Skeletal muscle satellite cell (primary cell): ENCODE results near the gene ESR2.
"Not testable (repeated sequence)": the region's sequence is repeated elsewhere in the genome, so short reads cannot be mapped to it uniquely, and the experiment has no call there.

Source experiments
- H3K27me3 ChIP-seq: 2 replicates; pipeline ENCODE4 v1.7.0; 2013; ENCODE audit warnings: low read length; ENCODE audit not compliant: control insufficient read depth, insufficient read depth
- H3K36me3 ChIP-seq: 2 replicates; pipeline ENCODE4 v1.7.0; 2013; ENCODE audit warnings: mild to moderate bottlenecking, control low read depth, low read length; ENCODE audit not compliant: insufficient read depth
- H3K4me1 ChIP-seq: 2 replicates; pipeline ENCODE4 v1.7.0; 2013; ENCODE audit warnings: low read length; ENCODE audit not compliant: control insufficient read depth, insufficient read depth
- H3K4me2 ChIP-seq: 2 replicates; pipeline ENCODE4 v1.7.0; 2013; ENCODE audit warnings: mild to moderate bottlenecking, low read length
- H3K4me3 ChIP-seq: 2 replicates; pipeline ENCODE4 v1.7.0; 2013; ENCODE audit warnings: low read length
- H3K9ac ChIP-seq: 2 replicates; pipeline ENCODE4 v1.7.0; 2013; ENCODE audit warnings: mild to moderate bottlenecking, low read depth, low read length, moderate library complexity
- H3K9me3 ChIP-seq: replicated peaks from 2 replicates; pipeline ENCODE4 v1.7.0; 2013; ENCODE audit warnings: mild to moderate bottlenecking, control low read depth, low read length

ESR2 gene

DNA sequence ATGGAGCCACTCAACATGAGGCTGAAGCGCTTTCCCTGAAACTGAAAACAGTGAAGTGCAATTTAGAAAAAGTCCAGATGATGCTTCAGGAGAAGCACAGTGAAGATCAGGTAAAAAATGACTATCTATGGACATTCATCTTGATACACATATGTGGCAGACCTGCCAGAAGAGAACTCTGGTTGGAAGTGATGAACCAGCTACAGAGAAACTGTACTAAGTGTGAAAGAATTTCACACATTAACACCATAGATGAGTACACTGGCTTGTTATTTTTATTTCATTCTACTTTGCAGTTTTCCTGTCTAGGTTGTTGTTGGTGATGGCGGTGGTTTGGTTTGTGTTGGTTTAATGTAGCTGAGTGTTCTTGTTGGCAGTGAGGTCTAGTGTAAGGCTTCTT lies 174.7 kb downstream of the ESR2 start:
- H3K27me3 ChIP-seq: no peaks in the 10 kb centered on the region
- no peak overlapping the region for H3K9ac ChIP-seq
- no peaks in the 10 kb centered on the region for H3K36me3 ChIP-seq
- H3K4me2 ChIP-seq: no peak overlapping the region
- no peak overlapping the region for H3K4me3 ChIP-seq
- H3K9me3 ChIP-seq: no peaks in the 10 kb centered on the region
- H3K4me1 ChIP-seq: peaks cover 21% of the 10 kb centered on the region

DNA sequence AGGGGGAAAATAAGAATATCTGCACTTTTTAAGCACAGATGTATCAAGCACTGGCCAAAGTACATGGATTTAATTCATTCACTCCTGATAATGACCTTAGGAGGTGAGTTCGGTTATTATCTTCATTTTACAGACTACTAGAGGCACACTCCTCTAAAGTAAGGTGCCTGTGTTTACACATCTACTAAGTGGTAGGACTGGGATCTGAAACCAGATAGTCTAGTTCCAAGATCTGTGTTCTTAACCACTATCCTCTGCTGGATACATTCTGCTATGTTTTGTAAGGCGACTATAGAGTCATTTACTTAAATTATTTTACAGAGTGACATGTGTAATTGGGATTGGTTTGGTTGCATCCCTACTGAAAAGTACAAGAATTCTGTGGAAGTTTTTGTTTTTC lies 175.3 kb downstream of the ESR2 start:
- Histone ChIP-seq H3K4me3 (no peak overlapping the region), H3K27me3 (no peaks in the 10 kb centered on the region), H3K9me3 (no peaks in the 10 kb centered on the region), H3K36me3 (no peaks in the 10 kb centered on the region), H3K4me1 (peaks cover 27% of the 10 kb centered on the region), H3K9ac (peak overlapping the region; percentile 72), H3K4me2 (no peak overlapping the region)

DNA sequence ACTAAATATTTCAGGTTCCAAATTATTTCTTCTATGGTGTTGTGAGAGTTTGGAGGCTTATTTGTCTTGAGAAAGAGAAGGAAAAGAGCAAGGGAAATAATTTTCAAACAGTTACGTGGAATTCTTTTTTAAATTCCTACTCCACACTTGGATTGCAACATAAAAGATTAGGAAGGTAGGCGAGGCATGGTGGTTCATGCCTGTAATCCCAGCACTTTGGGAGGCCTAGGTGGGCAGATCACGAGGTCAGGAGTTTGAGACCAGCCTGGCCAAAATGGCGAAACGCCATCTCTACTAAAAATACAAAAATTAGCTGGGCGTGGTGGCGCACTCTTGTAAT lies 175.8 kb downstream of the ESR2 start:
- H3K36me3 ChIP-seq, H3K9me3 ChIP-seq, H3K27me3 ChIP-seq, H3K4me3 ChIP-seq: not testable (repeated sequence)
- Histone ChIP-seq H3K4me1 (peaks cover 32% of the 10 kb centered on the region), H3K4me2 (peak overlapping the region; percentile 60), H3K9ac (peak overlapping the region; percentile 72)

GRCh38 chr14:64117671-64118402 lies 176.3 kb downstream of the ESR2 start:
- peak overlapping the region; percentile 68 for H3K4me2 ChIP-seq
- H3K9ac ChIP-seq: peak overlapping the region; percentile 72
- no peaks in the 10 kb centered on the region for H3K9me3 ChIP-seq
- peak overlapping the region; percentile 44 for H3K4me3 ChIP-seq
- no peaks in the 10 kb centered on the region for H3K36me3 ChIP-seq
- H3K27me3 ChIP-seq: no peaks in the 10 kb centered on the region
- H3K4me1 ChIP-seq: peaks cover 37% of the 10 kb centered on the region

DNA sequence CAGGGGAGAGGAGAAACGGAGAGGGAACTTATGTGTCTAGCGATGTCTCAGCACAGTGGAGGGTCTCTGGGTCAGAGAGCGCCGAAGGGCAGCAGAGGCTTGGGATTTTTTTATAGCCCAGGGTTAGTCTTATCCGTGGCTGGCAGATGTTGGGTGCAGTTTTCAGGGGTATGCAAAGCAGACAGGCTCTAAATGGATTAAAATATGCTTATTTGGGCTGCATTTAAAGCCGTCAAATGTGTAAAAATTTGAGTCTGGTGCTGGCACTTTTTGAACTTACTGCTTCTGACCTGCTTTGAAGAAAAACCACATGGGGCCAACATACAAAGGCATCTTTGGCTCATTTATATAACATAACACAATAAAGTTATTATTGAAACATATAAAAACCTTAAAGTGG lies 178.8 kb downstream of the ESR2 start:
- Histone ChIP-seq H3K4me3 (no peak overlapping the region), H3K27me3 (no peaks in the 10 kb centered on the region), H3K36me3 (no peaks in the 10 kb centered on the region), H3K9ac (no peak overlapping the region), H3K4me2 (no peak overlapping the region), H3K9me3 (no peaks in the 10 kb centered on the region), H3K4me1 (peaks cover 48% of the 10 kb centered on the region)

- Histone ChIP-seq H3K4me3 (no peak overlapping the region), H3K36me3 (no peaks in the 10 kb centered on the region), H3K9me3 (no peaks in the 10 kb centered on the region), H3K4me2 (no peak overlapping the region), H3K9ac (no peak overlapping the region), H3K4me1 (peaks cover 53% of the 10 kb centered on the region), H3K27me3 (no peaks in the 10 kb centered on the region)
Measured at GRCh38 chr14:64114796-64115195, 179.4 kb downstream of the ESR2 start.

- Histone ChIP-seq H3K4me2 (no peak overlapping the region), H3K9me3 (no peaks in the 10 kb centered on the region), H3K36me3 (no peaks in the 10 kb centered on the region), H3K27me3 (no peaks in the 10 kb centered on the region), H3K4me1 (peaks cover 51% of the 10 kb centered on the region), H3K9ac (no peak overlapping the region), H3K4me3 (no peak overlapping the region)
Measured at GRCh38 chr14:64114166-64114565, 180.0 kb downstream of the ESR2 start.

DNA sequence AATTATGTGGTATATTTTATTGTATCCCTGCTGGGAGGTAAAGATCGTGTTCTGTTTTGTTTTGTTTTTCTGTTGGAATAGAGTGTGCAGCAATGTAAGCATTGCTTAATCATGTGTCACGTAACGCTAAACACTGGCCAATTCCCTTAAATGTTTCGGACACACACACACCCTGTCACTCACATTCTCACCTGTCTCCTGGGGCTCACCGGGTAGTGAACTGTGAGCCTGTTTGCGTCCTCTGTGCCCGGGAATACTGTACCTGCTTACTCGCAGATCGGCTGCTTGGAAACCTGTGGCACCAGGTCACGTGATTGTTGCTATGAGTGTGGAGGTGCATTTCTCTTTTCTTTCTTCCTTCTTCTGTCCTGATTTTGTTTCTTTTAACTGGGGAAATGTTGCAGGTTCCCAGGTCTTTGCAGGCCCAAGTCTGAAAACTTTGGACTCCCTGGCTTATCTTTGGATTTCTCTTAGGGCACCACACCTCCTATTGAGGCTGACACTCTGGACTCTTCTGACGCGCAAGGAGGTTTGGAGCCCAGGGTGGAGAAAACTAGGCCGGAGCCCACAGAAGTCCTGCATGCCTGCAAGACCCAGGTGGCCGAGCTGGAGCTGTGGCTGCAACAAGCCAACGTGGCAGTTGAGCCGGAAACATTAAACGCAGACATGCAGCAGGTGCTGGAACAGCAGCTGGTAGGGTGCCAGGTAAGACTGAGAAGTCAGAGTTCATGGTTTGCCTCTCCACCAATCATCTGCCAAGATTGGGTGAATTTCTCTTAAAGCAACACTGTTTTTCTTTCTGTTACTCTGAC lies 181.1 kb downstream of the ESR2 start:
- H3K4me2 ChIP-seq: peak overlapping the region; percentile 30
- H3K4me1 ChIP-seq: peaks cover 42% of the 10 kb centered on the region
- H3K4me3 ChIP-seq: no peak overlapping the region
- no peaks in the 10 kb centered on the region for H3K9me3 ChIP-seq
- no peaks in the 10 kb centered on the region for H3K27me3 ChIP-seq
- no peaks in the 10 kb centered on the region for H3K36me3 ChIP-seq
- no peak overlapping the region for H3K9ac ChIP-seq

- Histone ChIP-seq H3K4me2 (no peak overlapping the region), H3K4me1 (peaks cover 33% of the 10 kb centered on the region), H3K4me3 (no peak overlapping the region), H3K36me3 (no peaks in the 10 kb centered on the region), H3K9ac (peak overlapping the region; percentile 3), H3K9me3 (no peaks in the 10 kb centered on the region), H3K27me3 (no peaks in the 10 kb centered on the region)
Measured at GRCh38 chr14:64110802-64111201, 183.4 kb downstream of the ESR2 start.

DNA sequence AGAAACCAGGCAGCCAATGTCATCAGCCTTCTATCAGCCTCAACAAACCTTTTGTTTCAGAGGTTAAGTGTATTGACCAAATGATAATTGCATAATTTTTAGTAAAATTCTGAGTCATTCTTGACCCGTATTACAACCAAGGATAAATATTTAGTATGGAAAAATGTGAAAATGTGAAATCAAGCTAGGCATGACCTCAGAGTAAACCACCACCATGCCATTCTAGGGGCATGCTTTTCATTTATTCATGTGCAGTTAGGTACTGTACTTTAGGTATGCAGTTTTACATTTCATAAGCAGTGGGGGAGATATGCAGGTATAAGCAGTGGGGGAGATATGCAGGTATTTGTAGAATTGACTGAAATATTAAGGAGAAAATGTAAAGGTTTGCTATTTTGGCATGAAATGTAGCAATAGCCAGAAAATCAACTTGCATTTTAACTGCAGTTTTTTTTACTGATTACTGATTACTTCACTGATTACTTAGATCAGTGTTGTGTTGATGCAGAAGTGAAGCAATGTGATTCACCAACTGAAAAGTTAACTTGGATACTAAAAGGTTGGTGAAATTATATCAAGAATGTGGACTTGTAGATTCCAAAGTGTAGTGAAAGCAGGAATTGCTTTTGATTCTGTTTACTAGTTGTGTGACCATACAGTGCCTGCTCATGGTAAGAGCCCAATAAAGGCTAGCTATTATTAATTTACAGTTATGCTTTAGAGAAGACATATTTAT lies 184.2 kb downstream of the ESR2 start:
- H3K4me1 ChIP-seq: peaks cover 33% of the 10 kb centered on the region
- no peaks in the 10 kb centered on the region for H3K9me3 ChIP-seq
- H3K36me3 ChIP-seq: no peaks in the 10 kb centered on the region
- no peaks in the 10 kb centered on the region for H3K27me3 ChIP-seq
- peak overlapping the region; percentile 3 for H3K9ac ChIP-seq
- no peak overlapping the region for H3K4me2 ChIP-seq
- no peak overlapping the region for H3K4me3 ChIP-seq

- Histone ChIP-seq H3K9ac (no peak overlapping the region), H3K27me3 (no peaks in the 10 kb centered on the region), H3K4me1 (peaks cover 12% of the 10 kb centered on the region), H3K4me3 (no peak overlapping the region), H3K9me3 (no peaks in the 10 kb centered on the region), H3K4me2 (no peak overlapping the region), H3K36me3 (no peaks in the 10 kb centered on the region)
Measured at GRCh38 chr14:64107438-64107837, 186.7 kb downstream of the ESR2 start.
